B cell (primary cell): ENCODE results near the gene RBM39. TPM values are rescaled to one million over a fixed set of nuclear protein-coding genes. Genes with fewer than 3 reads are reported as not detected.

Experiments
- ATAC-seq: fragments of 200-7000 bp; cut with Tn5 transposase; one replicate; pipeline ENCODE4 v1.10.0; 2021; ENCODE audit warnings: low read depth, mild to moderate bottlenecking, moderate number of reproducible peaks, moderate library complexity
- CTCF ChIA-PET: fragments of 350-600 bp; sonication (Branson Sonifier 250); formaldehyde crosslinking; loops from one replicate; lab custom pipeline; 2021; ENCODE audit warnings: antibody characterized with exemption, inconsistent platforms; lab: Charles Lee
- POLR2A ChIA-PET: fragments of 350-600 bp; sonication (Branson Sonifier 250); formaldehyde crosslinking; loops from one replicate; lab custom pipeline; 2021; ENCODE audit warnings: antibody characterized with exemption; lab: Charles Lee
- DNase-seq: peaks from one replicate; pipeline ENCODE4 v3.0.0; 2013
- H2AFZ ChIP-seq: 2 replicates; pipeline ENCODE4 v1.6.1; 2012; ENCODE audit warnings: mild to moderate bottlenecking, low read depth, low read length; ENCODE audit not compliant: insufficient read depth, poor library complexity, severe bottlenecking
- H3K27ac ChIP-seq, 2 donors: 1 replicate in 1 of 2; 2 replicates in 1 of 2; pipeline ENCODE4 v1.5.1; 2012 to 2013; ENCODE audit warnings: low read length in 2 of 2, mild to moderate bottlenecking in 2 of 2, moderate library complexity in 1 of 2
- H3K27me3 ChIP-seq, 4 experiments: fragments of 200-600 bp in 1 of 4; sonication (generic) in 1 of 4; replicated peaks in 1 of 4; 1 replicate in 2 of 4; 2 replicates in 2 of 4; pipeline versions ENCODE4 v1.6.1 to v1.7.0; 2013 to 2016; ENCODE audit warnings: low read length in 3 of 4, mild to moderate bottlenecking in 2 of 4, mixed read lengths in 1 of 4, moderate library complexity in 1 of 4; ENCODE audit not compliant: insufficient read depth in 4 of 4, control insufficient read depth in 3 of 4; ENCODE audit errors: control extremely low read depth in 1 of 4
- H3K36me3 ChIP-seq, 2 experiments: replicated peaks in 1 of 2; 1 replicate in 1 of 2; 2 replicates in 1 of 2; pipeline versions ENCODE4 v1.6.1 to v1.7.1; 2013; ENCODE audit warnings: low read length in 1 of 2; ENCODE audit not compliant: insufficient read depth in 2 of 2, control insufficient read depth in 1 of 2; ENCODE audit errors: control extremely low read depth in 1 of 2, extremely low read depth in 1 of 2
- H3K4me1 ChIP-seq, 2 donors: fragments of 200-600 bp in 1 of 2; sonication (generic) in 1 of 2; 1 replicate in 1 of 2; 2 replicates in 1 of 2; pipeline versions ENCODE4 v1.5.1 to v1.6.1; 2013 to 2017; ENCODE audit warnings: low read length in 2 of 2; ENCODE audit not compliant: control insufficient read depth in 2 of 2, insufficient read depth in 2 of 2
- H3K4me2 ChIP-seq: replicated peaks from 2 replicates; pipeline ENCODE3; 2012; ENCODE audit warnings: mild to moderate bottlenecking, low read depth, low read length; ENCODE audit not compliant: poor library complexity, severe bottlenecking
- H3K4me3 ChIP-seq, 5 experiments: fragments of 200-600 bp in 1 of 5; sonication (generic) in 1 of 5; 1 replicate in 3 of 5; 2 replicates in 2 of 5; pipeline versions ENCODE4 v1.5.1 to v1.7.0; 2011 to 2016; ENCODE audit warnings: low read length in 4 of 5, mild to moderate bottlenecking in 4 of 5, low read depth in 2 of 5, control low read depth in 1 of 5, moderate library complexity in 1 of 5; ENCODE audit not compliant: insufficient read depth in 1 of 5; ENCODE audit errors: control extremely low read depth in 1 of 5, extremely low read depth in 1 of 5
- H3K79me2 ChIP-seq: fragments of 200-600 bp; sonication (generic); one replicate; pipeline ENCODE4 v1.6.0; 2016; ENCODE audit warnings: low read length; ENCODE audit not compliant: control insufficient read depth, insufficient read depth
- H3K9ac ChIP-seq: fragments of 200-600 bp; sonication (generic); 2 replicates; pipeline ENCODE4 v1.6.1; 2017; ENCODE audit warnings: mild to moderate bottlenecking, low read length, moderate library complexity
- H3K9me3 ChIP-seq, 3 donors: one replicate each; pipeline versions ENCODE4 v1.6.1 to v1.7.1; 2013; ENCODE audit warnings: low read length in 2 of 3; ENCODE audit not compliant: control insufficient read depth in 2 of 3, insufficient read depth in 1 of 3; ENCODE audit errors: control extremely low read depth in 1 of 3
- H4K20me1 ChIP-seq: 2 replicates; pipeline ENCODE4 v1.6.0; 2012; ENCODE audit warnings: mild to moderate bottlenecking, low read length; ENCODE audit not compliant: insufficient read depth, control insufficient read depth, poor library complexity, severe bottlenecking
- H3K27ac Mint-ChIP-seq: one replicate; pipeline ENCODE4 v1.8.0; 2021; ENCODE audit warnings: mixed read lengths
- H3K27me3 Mint-ChIP-seq: one replicate; pipeline ENCODE4 v1.8.0; 2021; ENCODE audit warnings: mixed read lengths
- H3K4me1 Mint-ChIP-seq: one replicate; pipeline ENCODE4 v1.8.0; 2021; ENCODE audit warnings: mixed read lengths
- H3K4me3 Mint-ChIP-seq: one replicate; pipeline ENCODE4 v1.8.0; 2021; ENCODE audit warnings: mixed read lengths
- H3K9me3 Mint-ChIP-seq: one replicate; pipeline ENCODE4 v1.8.0; 2022; ENCODE audit warnings: mixed read lengths; ENCODE audit not compliant: insufficient read depth
- CTCF ChIP-seq: fragments of 200-600 bp; IDR thresholded peaks from one replicate; pipeline ENCODE4 v1.8.0; 2022; ENCODE audit warnings: antibody characterized with exemption, mild to moderate bottlenecking
- EZH2 ChIP-seq: IDR thresholded peaks from 2 replicates; pipeline ENCODE4 v1.6.1; 2012; ENCODE audit warnings: borderline replicate concordance, low read depth, mild to moderate bottlenecking, moderate library complexity, low read length; ENCODE audit not compliant: insufficient read depth, poor library complexity, severe bottlenecking
- WGBS: methylation state at CpG from one replicate; pipeline ENCODE4 v1.1.5; 2013; ENCODE audit warnings: missing lambda C conversion rate; ENCODE audit not compliant: insufficient coverage; 5-methylcytosine and 5-hydroxymethylcytosine counted together
- intact Hi-C: fragments of 100-400 bp; cut with micrococcal nuclease; formaldehyde crosslinking; loops from one replicate; pipeline ENCODE4 v1.10.0; 2022
- polyA plus RNA-seq: library from polyadenylated mRNA; depleted of rRNA; stranded (reverse); fragments of >200 nt; gene quantifications from 2 replicates; pipeline ENCODE4 v1.2.3, GENCODE V29; 2012
- total RNA-seq, 2 donors: library from RNA; stranded (reverse); fragments of 120-200 nt in 1 of 2; gene quantifications; 1 replicate in 1 of 2; 2 replicates in 1 of 2; pipeline versions ENCODE4 v1.2.3 to v1.2.4, GENCODE V29; 2013 to 2022

RBM39 gene
- total and polyA plus RNA-seq, 2 donors (not counting 1 experiment from before 2014, with no cell fraction given) = 217 to 689 TPM

GRCh38 chr20:35720165-35721123, 21.6 kb downstream of the RBM39 start:
- ChIA-PET CTCF (interaction anchor here (0.5 to 2.3 kb wide), 2 partner anchors 10 to 251 kb away, joined by 5 to 8 read pairs; no protein-coding TSS in a partner anchor), POLR2A (interaction anchor here (0.6 kb wide), 1 partner anchor 22 kb away, joined by 3 read pairs; no protein-coding TSS in a partner anchor)
- Histone ChIP-seq H2AFZ (no peak overlapping the region), H3K4me3 (no peak overlapping the region), H3K27me3 (no peaks in the 10 kb centered on the region), H3K9ac (no peak overlapping the region), H3K9me3 (no peaks in the 10 kb centered on the region), H3K79me2 (peaks cover 98% of the 10 kb centered on the region), H3K27ac (no peak overlapping the region), H3K36me3 (peaks cover 35 to 95% of the 10 kb centered on the region in 2 experiments), H3K4me2 (no peak overlapping the region), H4K20me1 (peaks cover 95% of the 10 kb centered on the region), H3K4me1 (no peaks in the 10 kb centered on the region)
- no peak overlapping the region for H3K27ac Mint-ChIP-seq
- intact Hi-C loops = loop anchor here (10.0 kb wide), 1 partner anchor 54 kb away; the partner anchor contains the start of gene PHF20
- no peak for DNase-seq
- peaks cover 11% of the 10 kb centered on the region for H3K4me1 Mint-ChIP-seq
- no peaks in the 10 kb centered on the region for H3K9me3 Mint-ChIP-seq
- 99% methylated on average over 12 of the region's 13 CpGs for whole genome bisulfite sequencing
- no peak for ATAC-seq
- H3K27me3 Mint-ChIP-seq = no peaks in the 10 kb centered on the region
- TF ChIP-seq EZH2 (no peak), CTCF (no peak)
- no peak overlapping the region for H3K4me3 Mint-ChIP-seq
